ES-I3 (cell line): Measurements from ENCODE around the gene OR2A1.
"Not testable (repeated sequence)": the region's sequence is repeated elsewhere in the genome, so short reads cannot be mapped to it uniquely, and the experiment has no call there.

ENCODE experiments used
- H3K36me3 ChIP-seq: 2 replicates; pipeline ENCODE4 v1.6.1; 2013; ENCODE audit warnings: mild to moderate bottlenecking, low read length, control low read depth, moderate library complexity; ENCODE audit not compliant: insufficient read depth
- H3K4me1 ChIP-seq: 2 replicates; pipeline ENCODE4 v1.6.1; 2013; ENCODE audit warnings: mild to moderate bottlenecking, control low read depth, low read length; ENCODE audit not compliant: insufficient read depth
- H3K9ac ChIP-seq: 2 replicates; pipeline ENCODE4 v1.6.1; 2013; ENCODE audit warnings: low read depth, mild to moderate bottlenecking, low read length, moderate library complexity
- H3K9me3 ChIP-seq: 2 replicates; pipeline ENCODE4 v1.6.1; 2013; ENCODE audit warnings: mild to moderate bottlenecking, low read length, moderate library complexity; ENCODE audit not compliant: control insufficient read depth, insufficient read depth

Gene OR2A1

GRCh38 chr7:144356860-144357259, 44.6 kb downstream of the OR2A1 start:
- not testable (repeated sequence) for H3K4me1 ChIP-seq, H3K36me3 ChIP-seq, H3K9ac ChIP-seq, H3K9me3 ChIP-seq

- H3K9ac ChIP-seq, H3K36me3 ChIP-seq, H3K4me1 ChIP-seq, H3K9me3 ChIP-seq: not testable (repeated sequence)
Measured at GRCh38 chr7:144362061-144362460, 49.8 kb downstream of the OR2A1 start.

GRCh38 chr7:144365523-144365922, 53.3 kb downstream of the OR2A1 start:
- not testable (repeated sequence) for H3K4me1 ChIP-seq, H3K9me3 ChIP-seq, H3K36me3 ChIP-seq, H3K9ac ChIP-seq

DNA sequence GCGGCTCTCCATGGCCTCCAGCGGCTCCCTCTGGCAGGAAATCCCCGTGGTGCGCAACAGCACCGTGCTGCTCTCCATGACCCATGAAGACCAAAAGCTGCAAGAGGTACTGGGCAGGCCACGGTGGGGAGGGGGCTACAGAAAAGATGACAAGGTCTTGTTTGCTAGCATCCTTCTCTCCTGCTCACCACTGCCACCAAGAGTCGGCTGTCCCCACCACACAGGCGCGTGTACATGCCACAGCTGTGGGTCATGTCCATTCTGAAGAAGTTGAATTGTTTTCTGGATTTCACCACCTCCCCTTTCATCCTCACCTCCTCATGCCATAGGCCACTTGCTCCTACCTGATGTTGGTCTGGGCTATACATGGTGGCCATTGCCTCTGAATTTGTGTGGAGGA, 55.0 kb downstream of the OR2A1 start:
- H3K36me3 ChIP-seq, H3K9ac ChIP-seq, H3K9me3 ChIP-seq, H3K4me1 ChIP-seq: not testable (repeated sequence)

GRCh38 chr7:144369221-144369620, 57.0 kb downstream of the OR2A1 start:
- H3K36me3 ChIP-seq, H3K9me3 ChIP-seq, H3K9ac ChIP-seq, H3K4me1 ChIP-seq: not testable (repeated sequence)
